HG02678 (cell line): ENCODE results near the gene SCMH1.

Experiments used
- ATAC-seq: cut with Tn5 transposase; IDR thresholded peaks from one replicate; pipeline ENCODE4 v1.9.1; 2021; ENCODE audit warnings: mild to moderate bottlenecking, moderate library complexity; ENCODE audit not compliant: unreplicated experiment

SCMH1 gene

DNA sequence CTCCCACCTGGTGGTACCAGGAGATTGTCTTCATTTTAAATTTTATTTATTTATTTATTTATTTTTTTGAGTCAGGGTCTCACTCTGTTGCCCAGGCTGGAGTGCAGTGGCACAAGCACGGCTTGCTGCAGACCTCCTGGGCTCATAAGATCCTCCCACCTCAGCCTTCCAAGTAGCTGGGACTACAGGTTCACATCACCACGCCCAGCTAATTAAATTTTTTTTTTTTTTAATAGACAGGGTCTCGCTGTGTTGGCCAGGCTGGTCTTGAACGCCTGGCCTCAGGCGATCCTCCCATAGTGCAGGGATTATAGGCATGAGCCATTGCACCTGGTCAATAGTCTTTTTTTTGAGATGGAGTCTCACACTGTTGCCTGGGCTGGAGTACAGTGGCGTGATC is 229.1 kb downstream of the SCMH1 start:
- ATAC-seq = no peak

DNA sequence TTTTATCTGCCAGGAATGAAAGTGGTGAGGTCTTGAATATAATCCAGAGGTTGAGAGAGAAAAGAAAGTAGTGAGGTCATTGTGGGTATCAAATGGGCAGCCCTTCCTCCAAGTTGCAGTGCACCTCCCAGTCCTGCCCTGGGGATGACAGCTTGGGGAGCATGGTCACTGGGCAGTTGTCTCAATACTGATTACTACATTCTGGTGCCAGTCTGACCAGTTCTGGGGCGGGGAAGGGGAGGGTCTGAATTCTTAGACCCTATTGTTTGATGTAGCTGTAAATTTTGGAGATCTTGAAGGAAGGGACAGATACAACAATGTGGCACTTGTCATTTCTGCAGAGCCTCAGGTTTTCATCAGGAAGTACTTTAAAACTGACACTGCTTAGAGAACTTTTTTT is 231.8 kb downstream of the SCMH1 start:
- no peak for ATAC-seq

DNA sequence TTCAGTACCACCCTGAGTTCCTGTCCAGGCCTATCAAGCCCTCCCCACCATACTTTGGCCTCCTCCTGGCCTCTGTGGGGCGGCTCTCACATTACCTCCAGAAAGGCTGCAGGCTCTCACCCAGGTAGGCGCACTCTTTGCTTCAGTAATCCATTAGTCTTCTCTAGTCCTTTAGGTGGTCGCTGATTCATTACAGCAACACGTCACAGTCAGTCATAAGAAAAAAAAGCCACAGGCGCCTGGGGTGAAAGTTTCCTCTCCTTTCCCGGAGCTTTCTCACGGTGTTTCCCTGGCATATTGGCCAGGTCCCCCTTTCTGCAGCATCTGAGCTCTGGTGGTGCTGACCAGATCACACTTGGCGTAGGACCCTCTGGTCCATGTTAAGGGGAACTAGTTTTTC is 232.6 kb downstream of the SCMH1 start:
- no peak for ATAC-seq

DNA sequence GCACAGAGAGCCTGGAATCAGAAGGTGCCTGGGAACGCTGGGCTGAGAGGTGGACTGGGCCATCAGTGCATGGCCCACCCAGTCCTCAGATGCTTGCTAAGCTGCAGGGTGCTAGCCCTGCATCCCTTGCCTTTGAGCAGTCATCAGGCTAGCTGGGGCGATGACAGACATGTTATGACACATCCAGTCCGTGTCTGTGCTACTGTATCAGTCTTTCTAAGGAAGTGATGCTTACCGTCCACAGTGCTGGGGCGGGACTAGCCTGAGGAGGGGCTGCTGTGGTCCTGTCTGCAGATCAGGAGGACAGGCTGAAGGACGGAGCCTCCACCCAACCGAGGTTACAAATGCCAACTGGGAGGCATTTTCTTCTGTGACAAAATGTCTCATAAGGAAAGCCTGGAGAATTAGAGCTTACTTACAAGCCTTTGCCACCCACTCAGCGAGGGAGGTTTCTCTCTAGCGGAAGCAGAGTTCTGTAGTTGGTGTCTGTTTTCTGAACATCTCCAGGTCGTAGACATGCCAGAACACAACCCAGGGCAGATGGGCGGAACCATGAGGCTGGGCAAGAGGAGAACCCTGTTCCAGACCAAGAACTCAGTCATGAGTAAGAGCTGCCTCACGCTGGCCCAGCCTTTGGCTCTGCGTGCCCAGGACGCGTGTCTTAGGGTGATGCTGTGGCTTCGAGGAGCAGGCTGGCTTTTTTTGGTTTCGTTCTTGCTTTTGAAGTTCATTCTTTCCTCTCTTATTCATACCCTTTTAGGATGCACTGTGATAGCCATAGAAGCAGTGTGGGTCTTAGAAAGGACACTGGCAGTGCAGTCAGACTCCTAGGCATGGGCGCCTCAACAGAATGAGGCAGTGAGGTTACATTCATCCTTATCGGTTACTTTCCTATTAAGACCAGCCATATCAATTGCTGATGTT is 234.9 kb downstream of the SCMH1 start:
- no peak for ATAC-seq

DNA sequence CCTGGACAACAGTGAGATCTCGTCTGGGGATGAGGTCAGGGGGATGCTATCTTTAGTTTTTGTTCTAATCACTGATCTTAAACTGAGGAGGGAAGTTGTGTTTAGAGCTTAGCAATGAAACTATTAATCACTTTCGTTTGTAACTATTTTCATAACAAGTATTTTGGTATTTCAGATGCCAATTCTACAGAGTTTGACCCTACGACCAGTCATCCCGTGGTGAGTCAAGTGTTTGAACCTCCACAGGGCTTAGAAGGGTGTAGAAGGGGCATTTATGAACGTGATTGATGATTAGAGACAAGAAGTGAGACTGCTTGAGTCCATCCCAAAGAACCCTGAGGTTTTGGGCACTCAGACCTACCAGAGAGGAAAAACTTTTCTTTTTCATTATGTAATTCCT is 236.2 kb downstream of the SCMH1 start:
- ATAC-seq = no peak

DNA sequence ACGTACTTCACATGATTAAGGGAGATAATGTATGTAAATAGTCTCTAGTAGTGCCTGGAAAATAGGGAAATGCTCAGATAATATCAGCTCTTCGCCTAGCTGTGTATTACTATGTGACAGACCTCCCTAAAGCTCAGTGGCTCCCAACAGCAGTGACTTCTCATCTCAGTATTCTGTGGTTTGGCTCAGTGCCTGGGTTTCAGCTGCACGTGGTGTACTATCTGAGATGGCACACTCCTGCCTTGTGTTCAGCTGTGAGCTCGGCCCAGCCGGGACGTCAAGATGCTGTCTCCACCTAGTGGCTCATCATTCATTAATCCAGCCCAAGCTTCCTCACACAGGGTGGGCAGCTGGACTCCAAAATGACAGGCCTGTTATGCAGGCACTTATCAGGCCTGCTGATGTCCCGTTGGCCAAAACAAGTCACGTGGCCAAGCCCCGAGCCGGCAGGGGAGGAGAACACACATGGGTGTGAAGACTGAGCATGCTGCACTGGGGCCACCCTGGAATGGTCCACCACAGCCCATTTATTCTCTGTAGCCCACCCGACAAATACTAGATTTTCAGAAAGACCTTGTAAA is 238.4 kb downstream of the SCMH1 start:
- peak; percentile 99 for ATAC-seq

DNA sequence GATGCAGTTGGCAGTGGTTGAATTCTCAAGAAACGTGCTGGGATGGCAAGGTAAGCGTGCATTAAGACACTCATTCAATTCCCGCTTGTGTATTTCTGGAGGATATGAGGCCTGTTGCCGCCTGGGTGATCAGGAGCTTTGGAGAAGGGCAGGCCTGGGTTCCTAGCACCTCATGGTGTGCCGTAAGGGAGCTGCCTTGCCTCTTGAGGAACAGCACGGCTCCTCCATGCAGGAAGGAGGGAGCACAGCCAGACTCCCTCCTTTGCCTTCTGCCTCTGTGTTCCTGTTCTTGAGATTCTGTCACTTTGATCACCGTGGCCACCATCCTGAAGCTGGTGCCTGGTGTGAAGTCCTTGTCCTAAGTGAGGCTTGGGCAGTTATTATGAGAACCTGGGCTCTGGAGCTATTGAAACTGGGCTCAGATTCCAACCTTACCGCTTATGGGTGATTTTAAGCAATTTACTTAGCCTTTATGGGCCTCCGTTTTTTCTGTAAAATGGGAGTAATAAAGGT is 238.9 kb downstream of the SCMH1 start:
- no peak for ATAC-seq

DNA sequence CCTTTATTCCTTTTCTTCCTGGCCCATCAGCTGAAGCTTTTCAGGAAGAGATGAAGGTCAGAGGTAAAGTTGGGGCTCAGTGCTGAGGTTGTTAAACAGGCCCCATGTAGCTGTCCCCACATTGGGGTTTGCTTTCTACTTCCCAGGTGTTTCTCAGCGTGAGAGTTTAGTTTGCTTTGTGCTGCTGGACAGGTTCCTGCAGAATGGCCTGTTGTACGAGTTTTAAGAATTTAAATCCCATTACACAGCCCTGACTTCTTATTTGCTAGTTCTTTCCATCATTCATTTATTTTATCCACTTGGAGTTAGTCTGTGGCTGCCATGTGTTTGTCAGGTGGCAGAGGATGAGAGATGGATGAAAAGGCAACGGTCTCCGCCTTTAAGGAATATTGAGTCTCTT is 243.4 kb downstream of the SCMH1 start:
- ATAC-seq = no peak

DNA sequence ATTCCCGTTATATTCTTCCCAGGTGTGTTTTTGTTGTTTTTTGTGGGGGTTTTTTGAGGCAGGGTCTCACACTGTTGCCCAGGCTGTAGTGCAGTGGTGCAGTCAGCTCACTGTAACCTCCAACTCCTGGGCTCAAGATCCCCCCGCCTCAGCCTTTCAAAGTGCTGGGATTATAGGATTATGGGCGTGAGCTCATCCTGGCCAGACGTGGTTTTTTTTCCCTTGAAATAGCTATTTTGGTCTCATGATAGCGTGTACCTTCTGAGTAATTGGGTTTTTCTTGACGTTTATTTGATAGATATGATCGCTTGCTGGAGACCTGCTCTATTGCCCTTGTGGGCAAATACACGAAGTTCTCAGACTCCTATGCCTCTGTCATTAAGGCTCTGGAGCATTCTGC is 245.0 kb downstream of the SCMH1 start:
- ATAC-seq = no peak

DNA sequence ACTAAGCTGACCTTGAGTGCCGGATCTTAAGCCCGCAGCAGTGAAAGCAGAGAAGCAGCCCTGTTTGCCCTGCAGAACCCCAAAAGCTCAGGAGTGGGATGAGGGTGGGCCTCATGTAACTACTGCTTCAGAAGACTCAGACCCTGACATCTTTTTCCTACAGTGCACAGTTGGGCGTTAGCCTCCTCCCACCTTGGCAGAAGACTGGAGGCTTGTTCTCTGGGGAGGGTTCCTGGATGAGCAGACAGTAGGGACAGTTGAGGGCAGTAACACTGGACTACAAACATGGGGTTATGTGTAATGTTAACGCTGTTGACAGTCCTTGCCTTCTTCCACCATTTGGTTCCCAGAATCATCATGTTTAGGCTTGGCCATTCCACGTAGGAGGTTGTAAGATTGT is 253.0 kb downstream of the SCMH1 start:
- no peak for ATAC-seq

DNA sequence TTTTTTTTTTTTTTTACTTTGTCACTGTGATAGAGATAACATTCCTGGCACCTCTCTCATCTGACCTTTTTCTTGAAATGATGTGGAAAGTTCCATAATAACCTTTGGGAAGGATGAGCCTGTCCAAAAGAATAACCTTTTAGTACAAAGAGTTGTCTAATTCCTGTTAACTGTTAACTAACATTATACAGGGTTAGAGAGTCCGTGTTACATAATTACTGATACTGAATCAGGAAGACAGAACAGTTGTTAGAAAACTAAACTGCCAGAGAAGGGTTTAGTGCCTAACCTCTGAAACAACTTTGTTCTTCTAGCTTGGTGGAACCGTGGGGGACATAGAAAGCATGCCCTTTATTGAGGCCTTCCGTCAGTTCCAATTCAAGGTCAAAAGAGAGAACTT is 253.8 kb downstream of the SCMH1 start:
- ATAC-seq = no peak

DNA sequence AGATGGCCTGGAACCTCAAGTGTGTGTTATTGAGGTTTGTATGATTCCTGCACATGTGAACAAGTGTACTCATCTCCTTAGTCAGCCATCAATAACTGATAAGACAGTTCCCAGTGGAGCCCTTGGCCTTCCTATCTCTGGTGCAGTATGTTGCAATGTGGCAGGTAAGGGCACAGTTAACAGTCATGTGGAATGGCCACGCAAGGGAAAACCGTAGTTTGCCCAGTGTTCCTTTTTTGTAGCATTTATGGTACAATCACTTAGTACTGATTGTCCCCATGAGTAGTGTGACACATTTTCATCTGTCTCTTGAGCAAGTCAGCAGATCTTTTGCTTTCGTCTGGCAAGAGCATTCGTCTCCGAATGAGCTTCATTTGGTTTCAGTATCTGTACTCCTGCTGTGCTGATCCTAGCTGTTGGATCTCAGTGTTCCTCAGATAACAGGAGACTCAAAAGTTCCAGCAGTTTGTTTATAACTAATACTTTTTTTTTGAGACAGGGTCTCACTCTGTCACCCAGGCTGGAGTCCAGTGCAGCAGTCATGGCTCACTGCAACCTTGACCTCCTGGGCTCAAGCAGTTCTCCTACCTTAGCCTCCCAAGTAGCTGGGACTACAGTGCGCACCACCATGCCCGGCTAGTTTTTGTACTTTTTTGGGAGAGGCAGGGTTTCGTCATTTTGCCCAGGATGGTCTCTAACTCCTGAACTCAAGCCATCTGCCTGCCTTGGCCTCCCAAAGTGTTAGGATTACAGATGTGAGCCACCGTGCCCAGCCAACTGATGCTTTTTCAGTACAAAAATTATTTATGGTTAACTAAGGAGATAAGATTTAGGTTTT is 254.4 kb downstream of the SCMH1 start:
- no peak for ATAC-seq

DNA sequence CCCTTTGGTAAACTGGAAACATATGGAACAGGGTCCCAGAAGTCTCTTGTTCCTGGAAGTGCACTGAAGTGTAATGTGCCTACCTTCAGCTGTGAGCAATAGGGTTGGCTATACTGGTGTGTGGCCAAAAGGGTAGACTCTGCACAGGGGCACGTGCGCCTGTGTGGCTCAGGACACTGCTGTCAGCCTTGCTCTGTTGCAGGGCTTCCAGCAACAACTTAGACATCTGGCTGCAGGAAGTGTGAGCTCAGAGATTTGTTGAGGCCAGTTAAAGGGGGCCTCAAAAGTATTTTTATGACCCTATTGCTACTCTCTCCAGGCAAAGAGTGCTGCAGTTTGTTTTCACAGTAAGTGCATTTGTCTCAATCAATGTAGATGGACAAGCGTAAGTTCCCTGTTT is 255.2 kb downstream of the SCMH1 start:
- ATAC-seq = no peak

DNA sequence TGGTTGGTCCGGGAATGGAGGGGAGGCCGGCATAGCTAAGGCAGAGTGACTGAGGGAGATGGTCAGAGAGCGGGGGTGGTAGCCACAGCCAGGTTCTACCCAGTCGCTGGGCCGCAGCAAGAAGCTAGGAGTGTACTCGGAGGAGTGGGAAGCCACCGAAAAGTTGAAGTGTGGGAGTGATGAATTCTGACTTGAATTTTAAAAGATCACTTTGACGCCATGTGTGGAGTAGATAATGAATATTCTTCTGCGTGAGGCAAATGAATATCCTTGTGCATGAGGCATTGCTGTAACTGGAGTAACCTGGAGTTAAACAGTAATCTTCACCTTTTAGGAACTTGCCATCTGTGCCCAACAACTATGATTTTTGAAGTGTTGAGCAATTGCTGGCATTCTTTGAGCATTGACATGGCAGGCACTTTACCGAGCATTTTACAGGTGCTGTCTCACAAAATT is 255.8 kb downstream of the SCMH1 start:
- no peak for ATAC-seq

DNA sequence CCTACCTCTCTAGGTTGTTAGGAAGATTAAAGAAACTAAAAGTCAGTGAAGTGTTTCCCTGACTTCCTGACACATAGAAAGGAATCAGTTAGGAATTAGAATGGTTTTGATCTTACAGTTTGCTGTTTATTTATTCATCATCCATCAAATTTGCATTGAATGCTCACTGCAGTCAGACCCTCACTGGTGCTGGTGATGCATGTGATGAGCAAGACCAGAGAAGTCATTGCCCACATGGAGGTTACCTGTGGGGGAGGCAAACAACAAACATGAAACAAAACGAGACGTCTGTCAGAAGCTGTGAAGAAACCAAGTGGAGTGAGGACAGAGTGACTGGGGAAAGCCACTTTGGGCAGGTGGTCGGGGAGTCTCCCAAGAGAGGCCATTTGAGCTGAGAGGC is 256.2 kb downstream of the SCMH1 start:
- ATAC-seq = no peak

DNA sequence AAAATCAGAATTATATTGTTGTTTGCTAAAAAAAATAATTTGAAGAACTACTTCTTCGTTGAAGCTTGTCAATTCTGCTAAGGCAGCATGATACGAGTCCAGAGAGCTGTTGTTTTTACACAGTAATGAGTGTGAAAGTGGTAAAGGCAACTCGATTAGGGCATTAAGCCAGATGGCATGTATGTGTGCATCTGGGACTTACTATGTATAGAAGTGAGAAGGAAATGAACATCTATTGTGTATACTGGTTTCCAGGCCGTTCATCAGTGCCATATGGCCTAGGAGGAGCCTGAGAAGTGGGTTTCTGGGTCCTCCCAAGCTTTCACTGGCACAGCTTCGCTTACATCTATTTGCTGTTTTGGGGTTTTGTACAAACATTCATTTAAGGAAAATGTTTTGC is 256.9 kb downstream of the SCMH1 start:
- no peak for ATAC-seq

DNA sequence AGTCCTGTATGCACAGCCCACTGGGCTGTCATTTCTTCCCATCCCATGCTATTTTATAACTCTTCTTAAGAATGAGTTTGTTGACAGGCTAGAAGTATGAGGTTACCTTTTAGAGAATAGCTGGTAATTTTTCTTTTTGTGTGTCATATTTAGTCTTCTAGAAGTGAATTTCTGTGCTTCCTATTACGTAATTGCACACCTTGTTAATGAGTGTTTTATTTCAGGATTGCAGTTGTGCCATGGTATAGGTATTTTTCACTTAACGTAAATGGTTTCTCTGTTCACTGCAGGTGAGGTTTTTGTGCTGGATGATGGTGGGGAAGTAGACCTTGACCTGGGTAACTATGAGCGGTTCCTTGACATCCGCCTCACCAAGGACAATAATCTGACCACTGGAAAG is 257.6 kb downstream of the SCMH1 start:
- no peak for ATAC-seq

DNA sequence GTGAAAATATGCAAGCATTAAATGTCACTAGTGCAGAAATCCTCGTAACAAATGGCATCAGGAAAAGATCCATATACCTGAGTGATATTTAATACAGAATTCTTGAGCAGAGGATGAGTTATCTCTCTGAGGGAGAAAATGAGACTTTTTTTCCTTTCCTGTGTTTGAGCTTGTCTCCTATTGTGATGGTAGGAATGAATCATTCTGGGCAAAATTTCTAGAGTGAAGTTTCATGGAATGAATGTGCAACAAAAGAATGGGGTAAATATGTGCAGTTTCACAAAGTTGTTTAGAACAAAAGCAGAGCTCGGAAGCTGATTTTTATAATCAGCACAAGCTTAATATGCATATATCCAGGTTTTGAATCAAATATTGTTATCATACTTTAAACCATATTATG is 258.0 kb downstream of the SCMH1 start:
- no peak for ATAC-seq

DNA sequence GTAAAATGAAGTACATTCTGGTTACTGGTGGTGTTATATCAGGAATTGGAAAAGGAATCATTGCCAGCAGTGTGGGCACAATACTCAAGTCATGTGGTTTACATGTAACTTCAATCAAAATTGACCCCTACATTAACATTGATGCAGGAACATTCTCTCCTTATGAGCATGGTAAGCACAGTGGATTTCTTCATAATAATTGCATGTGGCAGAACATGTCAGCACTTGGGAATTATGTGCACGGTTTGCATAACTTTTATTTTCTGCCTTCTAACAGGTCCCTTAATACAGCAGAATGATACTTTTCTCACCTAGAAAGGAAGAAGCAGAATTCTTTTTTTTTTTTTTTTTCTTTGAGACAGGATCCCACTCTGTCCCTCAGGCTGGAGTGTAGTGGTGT is 258.8 kb downstream of the SCMH1 start:
- no peak for ATAC-seq

DNA sequence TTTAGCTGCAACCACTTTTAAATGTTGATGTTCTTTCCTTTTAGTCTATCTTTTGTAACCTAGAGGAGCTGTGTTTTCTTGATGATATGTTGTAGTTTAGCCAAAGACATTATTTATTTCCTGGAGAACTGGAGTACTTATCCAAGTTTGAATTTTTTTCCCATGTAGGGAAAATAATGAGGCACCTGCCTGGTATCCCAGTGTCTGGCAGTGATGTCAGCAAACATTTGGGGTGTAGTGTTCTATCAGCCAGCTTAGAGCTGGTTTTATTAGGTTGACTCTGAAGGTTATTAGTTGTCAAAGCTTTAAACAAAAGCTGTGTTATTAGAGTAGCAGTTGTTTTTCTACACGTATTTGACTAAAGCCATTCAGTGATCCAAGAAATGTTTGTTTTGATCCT is 259.4 kb downstream of the SCMH1 start:
- ATAC-seq = no peak

DNA sequence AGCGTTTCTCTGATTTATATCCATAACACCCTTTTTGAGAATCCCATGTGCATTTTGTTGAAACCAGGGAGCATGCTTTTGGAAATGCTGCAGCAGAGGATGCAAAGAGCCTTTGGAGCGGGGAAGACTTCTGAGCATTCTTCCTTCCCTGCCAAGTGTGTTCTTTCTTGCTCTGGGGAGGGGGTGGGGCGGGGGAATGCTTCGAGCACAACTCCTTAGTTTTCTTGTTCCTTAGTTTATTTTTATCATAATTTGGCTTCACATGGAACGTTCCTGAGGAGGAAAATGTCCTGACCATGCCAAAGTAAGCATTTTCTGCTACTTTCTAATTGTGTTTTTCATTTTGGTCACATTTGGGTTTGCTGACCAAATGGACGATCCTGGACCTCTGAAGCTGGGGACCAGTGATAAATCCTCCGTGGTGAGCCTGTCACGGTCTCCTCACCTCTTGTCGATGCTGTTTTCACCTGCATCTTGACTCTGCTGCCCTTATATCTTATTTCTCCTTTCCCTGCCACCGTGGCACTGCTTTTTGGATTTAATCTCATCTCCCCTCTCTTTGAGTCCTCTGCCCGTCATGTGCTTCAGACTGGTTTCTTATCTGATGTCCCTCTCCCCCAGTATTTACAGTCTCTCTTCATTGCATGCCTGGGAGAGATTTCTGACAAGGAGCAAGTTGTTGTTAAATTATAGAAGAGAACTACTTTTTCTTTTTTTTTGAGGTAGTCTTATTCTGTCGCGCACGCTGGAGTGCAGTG is 260.2 kb downstream of the SCMH1 start:
- ATAC-seq = no peak
